ENCODE measurements around the gene PDZK1.
"Not testable (repeated sequence)": the region's sequence is repeated elsewhere in the genome, so short reads cannot be mapped to it uniquely, and the experiment has no call there.

DNA sequence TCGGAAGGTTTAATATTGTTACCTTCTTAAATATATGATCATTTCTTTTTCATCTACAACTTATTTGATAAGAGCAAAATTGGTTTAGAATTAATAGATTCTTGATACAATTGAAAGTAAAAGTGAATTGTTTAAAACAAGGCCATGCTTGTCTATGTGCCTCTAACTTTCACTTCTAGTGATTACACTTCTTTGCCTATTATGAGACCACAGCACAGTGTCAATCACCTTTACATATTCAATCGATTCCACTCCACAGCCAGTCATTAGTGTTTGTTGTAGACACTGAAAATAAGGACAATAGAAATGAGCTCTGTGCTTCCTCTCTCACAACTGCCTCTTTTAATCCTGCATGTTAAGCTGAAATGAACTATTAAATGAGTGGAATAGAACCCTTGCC lies 65.3 kb downstream of the PDZK1 start:
- TF ChIP-seq, protein P1, sequence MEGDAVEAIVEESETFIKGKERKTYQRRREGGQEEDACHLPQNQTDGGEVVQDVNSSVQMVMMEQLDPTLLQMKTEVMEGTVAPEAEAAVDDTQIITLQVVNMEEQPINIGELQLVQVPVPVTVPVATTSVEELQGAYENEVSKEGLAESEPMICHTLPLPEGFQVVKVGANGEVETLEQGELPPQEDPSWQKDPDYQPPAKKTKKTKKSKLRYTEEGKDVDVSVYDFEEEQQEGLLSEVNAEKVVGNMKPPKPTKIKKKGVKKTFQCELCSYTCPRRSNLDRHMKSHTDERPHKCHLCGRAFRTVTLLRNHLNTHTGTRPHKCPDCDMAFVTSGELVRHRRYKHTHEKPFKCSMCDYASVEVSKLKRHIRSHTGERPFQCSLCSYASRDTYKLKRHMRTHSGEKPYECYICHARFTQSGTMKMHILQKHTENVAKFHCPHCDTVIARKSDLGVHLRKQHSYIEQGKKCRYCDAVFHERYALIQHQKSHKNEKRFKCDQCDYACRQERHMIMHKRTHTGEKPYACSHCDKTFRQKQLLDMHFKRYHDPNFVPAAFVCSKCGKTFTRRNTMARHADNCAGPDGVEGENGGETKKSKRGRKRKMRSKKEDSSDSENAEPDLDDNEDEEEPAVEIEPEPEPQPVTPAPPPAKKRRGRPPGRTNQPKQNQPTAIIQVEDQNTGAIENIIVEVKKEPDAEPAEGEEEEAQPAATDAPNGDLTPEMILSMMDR (IDR thresholded peaks at IDR 0.05), result not testable (repeated sequence)
- TF ChIP-seq POLR2A (IDR thresholded peaks at IDR 0.05), result not testable (repeated sequence)

All from body of pancreas (tissue), 4 donors.